Caco-2 (cell line): ENCODE measurements around the gene NOS1AP. TPM values are rescaled to one million over a fixed set of nuclear protein-coding genes. Genes with fewer than 3 reads are reported as not detected.

Source experiments
- BruUV-seq: library from RNA; stranded (reverse); fragments of 400-500 nt; replicated peaks from 2 replicates; lab custom pipeline; 2021; lab: Mats Ljungman, UMichigan
- CTCF ChIA-PET: fragments of 300-600 bp; sonication (Branson Sonifier 250); formaldehyde crosslinking; loops from one replicate; lab custom pipeline; 2022; ENCODE audit warnings: antibody characterized with exemption; lab: Charles Lee
- POLR2A ChIA-PET: fragments of 300-600 bp; sonication (Branson Sonifier 250); formaldehyde crosslinking; loops from one replicate; lab custom pipeline; 2022; ENCODE audit warnings: antibody characterized with exemption; lab: Charles Lee
- DNase-seq, 2 experiments: peaks; one replicate each; pipeline versions ENCODE4 v3.0.0 to v3.0.0-alpha.2; 2020 to 2022
- H3K27me3 ChIP-seq: replicated peaks from 2 replicates; pipeline ENCODE4 v1.6.0; 2011; ENCODE audit warnings: low read length; ENCODE audit not compliant: control insufficient read depth, insufficient read depth
- H3K36me3 ChIP-seq: 2 replicates; pipeline ENCODE4 v1.5.1; 2011; ENCODE audit warnings: low read length; ENCODE audit not compliant: control insufficient read depth, insufficient read depth
- H3K4me1 ChIP-seq: fragments of 250-450 bp; sonication (Bioruptor Pico); 2 replicates; pipeline ENCODE4 v1.5.1; 2020; ENCODE audit warnings: mild to moderate bottlenecking
- H3K4me3 ChIP-seq: 2 replicates; pipeline ENCODE4 v1.5.1; 2011; ENCODE audit warnings: low read depth, mild to moderate bottlenecking, control low read depth, low read length
- H3K9me3 ChIP-seq: fragments of 250-450 bp; sonication (Bioruptor Pico); 2 replicates; pipeline ENCODE4 v1.5.1; 2020; ENCODE audit warnings: mild to moderate bottlenecking, moderate library complexity
- H3K27ac Mint-ChIP-seq: one replicate; pipeline ENCODE4 v1.8.0; 2022; ENCODE audit warnings: mixed read lengths; ENCODE audit not compliant: unreplicated experiment
- H3K27me3 Mint-ChIP-seq: one replicate; pipeline ENCODE4 v1.8.0; 2022; ENCODE audit warnings: mixed read lengths; ENCODE audit not compliant: insufficient read depth, unreplicated experiment
- H3K36me3 Mint-ChIP-seq: one replicate; pipeline ENCODE4 v1.8.0; 2022; ENCODE audit warnings: mild to moderate bottlenecking, mixed read lengths; ENCODE audit not compliant: insufficient read depth, unreplicated experiment
- H3K4me1 Mint-ChIP-seq: one replicate; pipeline ENCODE4 v1.8.0; 2022; ENCODE audit warnings: low read depth, mixed read lengths; ENCODE audit not compliant: unreplicated experiment
- H3K4me3 Mint-ChIP-seq: one replicate; pipeline ENCODE4 v1.8.0; 2022; ENCODE audit warnings: mild to moderate bottlenecking, moderate library complexity, mixed read lengths; ENCODE audit not compliant: unreplicated experiment
- H3K9me3 Mint-ChIP-seq: one replicate; pipeline ENCODE4 v1.8.0; 2022; ENCODE audit warnings: mixed read lengths; ENCODE audit not compliant: unreplicated experiment
- CTCF ChIP-seq, 2 experiments: fragments of 200-600 bp in 1 of 2; IDR thresholded peaks; 1 replicate in 1 of 2; 2 replicates in 1 of 2; pipeline versions ENCODE4 v1.5.1 to v1.8.0; 2011 to 2022; ENCODE audit warnings: antibody characterized with exemption in 1 of 2, control low read depth in 1 of 2, inconsistent platforms in 1 of 2, low read depth in 1 of 2, low read length in 1 of 2, mild to moderate bottlenecking in 1 of 2, moderate library complexity in 1 of 2; ENCODE audit not compliant: insufficient read depth in 1 of 2, severe bottlenecking in 1 of 2, unreplicated experiment in 1 of 2
- intact Hi-C: fragments of 100-400 bp; cut with micrococcal nuclease; formaldehyde crosslinking; loops from one replicate; pipeline ENCODE4 v1.10.0; 2022; ENCODE audit not compliant: unreplicated experiment
- total RNA-seq: library from RNA; stranded (reverse); gene quantifications from 2 replicates; pipeline ENCODE4 v1.2.3, GENCODE V29; 2022

Gene NOS1AP
- total RNA-seq, 1 experiment from 2014 or later = 5.5 TPM

DNA sequence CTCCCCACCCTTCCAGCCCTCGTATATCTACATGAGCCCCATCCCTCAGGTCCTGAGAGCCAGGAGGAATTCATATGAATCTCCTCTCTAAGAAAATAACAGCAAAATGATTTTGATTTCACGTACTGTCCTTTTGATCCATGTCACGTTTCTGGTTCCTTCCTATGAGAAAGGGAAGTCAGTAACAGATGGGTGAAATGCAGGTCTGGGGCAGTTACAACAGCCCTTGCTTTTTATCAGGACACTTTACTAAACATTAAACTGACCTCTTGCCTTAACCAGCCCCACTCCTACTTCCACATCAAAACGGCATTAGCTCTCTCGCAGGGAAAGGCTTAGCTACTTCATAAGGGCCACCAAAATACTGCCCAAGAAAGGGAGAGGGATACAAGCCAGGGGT is 248.1 kb downstream of the NOS1AP start:
- Mint-ChIP-seq H3K27me3 (no peaks in the 10 kb centered on the region), H3K9me3 (no peaks in the 10 kb centered on the region), H3K4me1 (peaks cover 15% of the 10 kb centered on the region), H3K4me3 (no peak overlapping the region), H3K36me3 (no peaks in the 10 kb centered on the region), H3K27ac (no peak overlapping the region)
- ChIA-PET POLR2A (interaction anchor here (0.5 kb wide), 1 partner anchor 201 kb away, joined by 4 read pairs; no protein-coding TSS in a partner anchor), CTCF (no interaction called here)
- no TSS peak for BruUV-seq
- H3K9me3 ChIP-seq = no peaks in the 10 kb centered on the region
- H3K36me3 ChIP-seq = no peaks in the 10 kb centered on the region
- no peak overlapping the region for H3K4me3 ChIP-seq
- intact Hi-C loops = no loop called here
- no peaks in the 10 kb centered on the region for H3K27me3 ChIP-seq
- DNase-seq = no peak
- peaks cover 27% of the 10 kb centered on the region for H3K4me1 ChIP-seq
- TF ChIP-seq CTCF (IDR thresholded peaks at IDR 0.05; ENCODE audit: insufficient read depth in 1 of 2, low read depth in 1 of 2, low read length in 1 of 2, severe bottlenecking in 1 of 2, unreplicated experiment in 1 of 2) = no peak

DNA sequence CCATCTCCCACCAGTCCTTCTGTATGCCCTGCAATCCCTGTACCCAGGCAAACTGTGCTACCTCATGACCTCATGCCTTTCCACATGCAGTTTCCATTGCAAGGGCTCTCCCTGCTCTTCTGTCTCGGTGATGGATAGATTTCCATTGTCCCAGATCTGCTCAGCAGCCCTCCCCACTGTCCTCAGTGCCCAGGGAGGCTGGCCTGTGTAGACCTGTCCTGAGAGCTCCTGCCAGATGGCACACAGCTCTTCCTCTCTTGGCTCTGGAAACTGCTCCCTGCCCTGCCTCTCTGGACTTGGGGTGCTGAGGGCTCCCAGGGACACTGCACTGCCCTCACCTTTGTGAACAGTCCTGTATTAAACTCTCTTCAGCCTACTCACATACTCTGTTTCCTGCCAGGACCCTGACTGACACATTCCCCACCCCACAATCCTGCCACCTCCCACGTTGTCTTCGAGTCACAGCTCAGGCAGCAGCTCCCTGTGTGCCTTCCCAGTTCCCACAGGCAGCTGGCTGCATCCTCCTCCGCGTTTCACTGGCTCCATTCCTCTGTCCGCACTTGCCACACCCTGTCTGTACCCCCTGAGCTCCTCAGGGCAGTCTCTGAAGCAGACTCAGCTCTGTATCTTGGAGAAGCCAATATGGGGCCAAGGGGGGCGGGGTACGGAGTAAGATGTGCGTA is 250.1 kb downstream of the NOS1AP start:
- ChIA-PET CTCF (no interaction called here), POLR2A (no interaction called here)
- Histone ChIP-seq H3K4me3 (no peak overlapping the region), H3K9me3 (no peaks in the 10 kb centered on the region), H3K36me3 (no peaks in the 10 kb centered on the region), H3K4me1 (peaks cover 27% of the 10 kb centered on the region), H3K27me3 (no peaks in the 10 kb centered on the region)
- TF ChIP-seq CTCF (IDR thresholded peaks at IDR 0.05; ENCODE audit: insufficient read depth in 1 of 2, low read depth in 1 of 2, low read length in 1 of 2, severe bottlenecking in 1 of 2, unreplicated experiment in 1 of 2) = no peak
- no peaks in the 10 kb centered on the region for H3K27me3 Mint-ChIP-seq
- BruUV-seq = no TSS peak
- no peak overlapping the region for H3K4me3 Mint-ChIP-seq
- DNase-seq = no peak
- H3K27ac Mint-ChIP-seq = no peak overlapping the region
- H3K4me1 Mint-ChIP-seq = peaks cover 15% of the 10 kb centered on the region
- intact Hi-C loops = no loop called here
- no peaks in the 10 kb centered on the region for H3K36me3 Mint-ChIP-seq
- H3K9me3 Mint-ChIP-seq = no peaks in the 10 kb centered on the region

DNA sequence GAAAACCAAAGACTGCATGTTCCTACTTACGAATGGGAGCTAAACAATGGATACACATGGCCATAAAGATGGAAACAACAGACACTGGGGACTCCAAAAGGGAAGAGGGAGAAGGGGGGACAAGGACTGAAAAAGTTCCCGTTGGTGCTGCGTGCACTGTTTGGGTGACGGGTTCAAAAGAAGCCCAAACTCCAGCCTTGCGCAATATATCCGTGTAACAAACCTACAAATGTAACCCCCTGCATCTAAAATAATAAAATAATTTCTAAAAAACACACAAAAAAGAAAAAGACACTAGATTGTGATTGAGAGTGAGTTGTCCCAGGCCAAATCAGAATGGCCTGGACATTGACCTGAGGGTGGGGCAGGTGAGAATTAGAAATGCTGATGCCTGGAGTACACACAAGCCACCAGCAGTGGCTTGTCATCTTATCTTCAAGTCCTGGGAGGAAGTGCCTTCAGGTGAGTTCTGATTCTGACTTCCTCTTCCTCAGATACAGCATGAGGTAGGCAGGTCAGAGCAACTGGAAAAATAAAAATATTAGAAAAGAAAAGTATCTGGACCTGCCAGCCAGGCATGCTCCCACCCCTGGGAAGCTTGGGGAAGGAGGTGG is 252.4 kb downstream of the NOS1AP start:
- H3K27me3 Mint-ChIP-seq = no peaks in the 10 kb centered on the region
- no peak for DNase-seq
- ChIA-PET CTCF (no interaction called here), POLR2A (no interaction called here)
- Histone ChIP-seq H3K27me3 (no peaks in the 10 kb centered on the region), H3K9me3 (no peaks in the 10 kb centered on the region), H3K4me3 (no peak overlapping the region), H3K4me1 (peaks cover 14% of the 10 kb centered on the region; the same call in 1 of the 2 replicates), H3K36me3 (no peaks in the 10 kb centered on the region)
- peaks cover 15% of the 10 kb centered on the region for H3K4me1 Mint-ChIP-seq
- no TSS peak for BruUV-seq
- H3K4me3 Mint-ChIP-seq = no peak overlapping the region
- no peaks in the 10 kb centered on the region for H3K9me3 Mint-ChIP-seq
- intact Hi-C loops = no loop called here
- no peak for TF ChIP-seq CTCF (IDR thresholded peaks at IDR 0.05; ENCODE audit: insufficient read depth in 1 of 2, low read depth in 1 of 2, low read length in 1 of 2, severe bottlenecking in 1 of 2, unreplicated experiment in 1 of 2)
- no peak overlapping the region for H3K27ac Mint-ChIP-seq
- no peaks in the 10 kb centered on the region for H3K36me3 Mint-ChIP-seq
